ENCODE data around the gene ACTL8. TPM values are rescaled to one million over a fixed set of nuclear protein-coding genes. Genes with fewer than 3 reads are reported as not detected.

The ACTL8 gene
- total RNA-seq, 1 donor from 2014 or later: not detected

DNA sequence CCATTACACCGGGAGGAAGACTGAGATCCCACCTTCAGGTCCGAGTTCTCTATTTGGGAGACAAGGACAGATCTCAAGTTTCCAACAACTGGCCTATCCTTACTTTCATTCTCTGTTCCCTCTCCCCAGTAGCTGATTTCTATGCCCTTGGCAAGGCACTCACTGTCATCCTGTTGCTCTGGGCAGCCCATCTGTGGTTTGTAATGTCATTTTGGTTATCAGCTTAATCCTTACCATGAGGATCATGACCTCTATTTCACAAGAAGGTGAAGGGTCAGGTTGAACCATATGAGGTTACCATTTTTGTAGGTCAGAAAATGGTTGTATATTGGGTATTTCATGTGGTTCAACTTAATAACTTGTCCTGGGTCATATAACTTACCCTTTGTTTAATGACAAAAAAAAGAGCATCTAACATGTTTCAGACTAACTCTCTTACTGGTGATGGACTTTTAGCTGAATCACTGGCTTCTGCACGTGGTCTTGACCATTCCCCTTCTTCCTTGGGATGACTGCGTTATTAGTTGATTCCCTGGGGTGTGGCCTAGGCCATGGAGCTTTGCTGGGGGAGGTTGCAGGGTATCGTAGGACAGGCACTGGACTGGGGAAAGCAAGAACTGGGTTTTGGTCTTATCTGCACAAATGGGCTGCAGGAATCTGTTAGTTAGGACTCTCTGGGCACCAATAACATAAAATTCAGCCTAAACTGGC lies 120.2 kb downstream of the ACTL8 start:
- Mint-ChIP-seq H3K4me3 (ENCODE audit: unreplicated experiment) (no peak overlapping the region), H3K4me1 (ENCODE audit: low read depth) (peaks cover 26% of the 10 kb centered on the region), H3K27ac (ENCODE audit: unreplicated experiment) (peak overlapping the region; percentile 5), H3K9me3 (ENCODE audit: low read depth) (peaks cover 6% of the 10 kb centered on the region), H3K27me3 (ENCODE audit: low read depth) (peaks cover 3% of the 10 kb centered on the region), H3K36me3 (ENCODE audit: low read depth) (no peaks in the 10 kb centered on the region)
- peak; percentile 21 for DNase-seq (ENCODE audit: low spot score)
- TF ChIP-seq CTCF (IDR thresholded peaks at IDR 0.05): no peak

GRCh38 chr1:17875882-17876280 lies 120.7 kb downstream of the ACTL8 start:
- TF ChIP-seq CTCF (IDR thresholded peaks at IDR 0.05): no peak
- H3K36me3 Mint-ChIP-seq (ENCODE audit: low read depth): no peaks in the 10 kb centered on the region
- no peak overlapping the region for H3K4me3 Mint-ChIP-seq (ENCODE audit: unreplicated experiment)
- H3K27me3 Mint-ChIP-seq (ENCODE audit: low read depth): peaks cover 3% of the 10 kb centered on the region
- peaks cover 26% of the 10 kb centered on the region for H3K4me1 Mint-ChIP-seq (ENCODE audit: low read depth)
- peaks cover 2% of the 10 kb centered on the region for H3K9me3 Mint-ChIP-seq (ENCODE audit: low read depth)
- DNase-seq (ENCODE audit: low spot score): no peak
- H3K27ac Mint-ChIP-seq (ENCODE audit: unreplicated experiment): no peak overlapping the region

Other genes starting within 250 kb of the ACTL8 start
- gene ARHGEF10L, start 215.6 kb upstream of the ACTL8 start, total RNA-seq: 27.3 to 40.6 TPM (median 40.0 TPM) in 3 replicates